Midbrain (tissue), 1 donor: ENCODE measurements around the gene CRELD2.

Experiments used
- DNase-seq: peaks from one replicate; lab custom pipeline; 2025; lab: John Stamatoyannopoulos, UW

The CRELD2 gene

DNA sequence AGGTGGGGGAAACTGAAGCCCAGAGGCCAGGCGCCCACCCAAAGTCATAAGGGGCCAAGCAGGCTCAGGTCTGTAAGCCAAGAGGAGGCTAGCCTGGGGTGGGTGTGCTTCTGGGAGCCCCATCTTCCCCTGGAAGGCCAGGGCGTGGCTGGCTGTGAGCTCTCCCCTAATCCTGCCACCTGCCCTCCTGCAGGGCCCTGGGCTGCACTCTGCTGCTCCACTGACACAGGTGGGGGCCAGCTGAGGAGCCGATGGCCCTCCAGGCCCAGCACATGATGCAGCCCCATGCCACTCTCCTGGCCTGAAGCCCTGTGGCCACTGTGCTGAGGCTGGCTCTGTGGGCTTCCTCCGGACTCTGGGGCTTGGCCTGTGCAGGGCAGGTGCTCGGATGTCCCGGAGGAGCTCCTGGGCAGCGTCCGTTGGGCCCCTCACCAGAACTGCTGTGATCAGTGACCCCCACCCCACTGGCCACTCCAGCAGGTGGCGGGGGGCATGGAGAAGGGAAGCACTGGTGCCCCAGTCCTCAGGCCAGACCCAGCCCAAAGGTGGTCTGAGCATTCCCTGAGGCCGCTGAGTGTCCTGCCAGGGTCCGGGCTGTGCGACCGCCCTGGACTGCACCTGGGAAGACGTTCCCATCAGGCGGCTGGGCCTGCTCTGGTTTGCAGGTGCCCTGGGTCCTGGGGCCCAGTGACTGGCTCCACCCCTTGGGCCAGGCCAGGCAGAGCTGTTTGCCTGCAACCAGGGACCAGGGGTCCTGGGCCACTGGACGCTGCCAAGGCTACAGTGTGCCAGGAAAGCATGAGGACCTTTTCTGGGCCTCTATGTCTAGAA lies 50.6 kb downstream of the CRELD2 start:
- DNase-seq, result no peak

DNA sequence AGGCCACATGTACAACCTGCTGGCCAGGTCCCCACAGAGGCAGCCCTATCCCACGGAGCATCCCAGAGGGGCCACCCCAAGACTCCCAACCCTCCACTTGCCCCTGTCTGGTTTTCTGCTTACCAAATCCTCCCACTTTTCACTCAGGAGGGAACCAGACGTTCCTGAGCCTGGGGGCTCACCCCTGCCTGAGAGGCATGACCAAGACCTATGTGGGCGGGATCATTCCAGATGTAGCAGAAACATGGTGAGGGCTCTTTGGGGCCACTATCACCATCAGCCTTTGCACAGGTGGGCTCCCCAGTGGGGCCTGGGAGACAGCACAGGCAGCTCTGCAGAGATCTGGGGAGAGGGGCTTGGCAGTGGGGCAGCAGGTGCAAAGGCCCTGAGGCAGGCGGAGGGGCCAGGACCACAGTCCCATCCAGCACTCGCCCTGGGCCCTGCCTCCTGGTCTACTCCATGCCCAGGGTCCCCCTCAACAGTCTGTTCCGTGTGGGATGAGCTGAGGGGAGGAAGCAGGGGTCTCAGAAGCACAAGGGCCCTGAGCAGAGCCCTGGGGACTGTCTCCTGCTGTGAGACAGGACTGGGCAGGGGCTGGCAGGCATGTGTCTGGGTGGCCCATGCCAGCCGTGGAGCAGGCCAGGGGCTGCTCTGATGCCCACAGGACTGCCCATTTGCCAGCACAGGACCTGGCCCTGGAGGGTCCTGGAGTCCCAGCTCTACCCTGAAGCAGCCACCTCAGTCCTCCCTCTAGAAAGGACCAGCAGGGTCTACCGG lies 51.5 kb downstream of the CRELD2 start:
- no peak for DNase-seq

DNA sequence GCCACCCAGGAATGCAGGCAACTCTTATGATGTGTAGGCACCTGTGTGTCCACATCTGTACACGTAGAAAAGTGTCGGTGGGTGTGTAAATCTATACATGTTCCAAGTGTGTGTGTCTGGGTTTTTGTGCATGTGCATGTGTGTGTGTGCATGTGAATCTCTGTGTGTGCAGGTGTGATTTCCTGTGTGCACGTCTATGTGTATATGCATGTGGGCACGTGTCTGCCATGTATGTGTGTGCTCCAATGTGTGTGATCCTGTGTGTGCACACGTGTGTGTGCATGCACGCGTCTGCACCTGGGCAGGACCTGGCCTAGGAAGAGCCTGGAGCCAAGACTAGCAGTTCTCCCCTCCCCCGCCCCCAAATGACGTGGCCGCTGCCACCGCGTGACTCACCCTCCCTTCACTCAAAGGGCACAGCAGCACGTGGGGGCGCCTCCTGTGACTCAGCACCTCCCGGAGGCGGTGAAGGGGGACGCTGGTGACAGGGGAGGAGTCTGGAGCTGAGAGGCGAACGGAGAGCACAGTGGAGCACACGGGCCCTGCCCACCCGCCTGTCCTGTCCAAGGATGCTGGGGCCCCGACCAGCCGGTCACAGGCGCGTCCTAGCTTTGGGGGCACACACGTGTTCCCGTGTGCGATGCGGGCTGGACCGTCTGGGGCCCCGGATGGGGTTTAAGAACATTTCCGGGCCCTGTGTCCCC lies 52.2 kb downstream of the CRELD2 start:
- peak; percentile 91 for DNase-seq

DNA sequence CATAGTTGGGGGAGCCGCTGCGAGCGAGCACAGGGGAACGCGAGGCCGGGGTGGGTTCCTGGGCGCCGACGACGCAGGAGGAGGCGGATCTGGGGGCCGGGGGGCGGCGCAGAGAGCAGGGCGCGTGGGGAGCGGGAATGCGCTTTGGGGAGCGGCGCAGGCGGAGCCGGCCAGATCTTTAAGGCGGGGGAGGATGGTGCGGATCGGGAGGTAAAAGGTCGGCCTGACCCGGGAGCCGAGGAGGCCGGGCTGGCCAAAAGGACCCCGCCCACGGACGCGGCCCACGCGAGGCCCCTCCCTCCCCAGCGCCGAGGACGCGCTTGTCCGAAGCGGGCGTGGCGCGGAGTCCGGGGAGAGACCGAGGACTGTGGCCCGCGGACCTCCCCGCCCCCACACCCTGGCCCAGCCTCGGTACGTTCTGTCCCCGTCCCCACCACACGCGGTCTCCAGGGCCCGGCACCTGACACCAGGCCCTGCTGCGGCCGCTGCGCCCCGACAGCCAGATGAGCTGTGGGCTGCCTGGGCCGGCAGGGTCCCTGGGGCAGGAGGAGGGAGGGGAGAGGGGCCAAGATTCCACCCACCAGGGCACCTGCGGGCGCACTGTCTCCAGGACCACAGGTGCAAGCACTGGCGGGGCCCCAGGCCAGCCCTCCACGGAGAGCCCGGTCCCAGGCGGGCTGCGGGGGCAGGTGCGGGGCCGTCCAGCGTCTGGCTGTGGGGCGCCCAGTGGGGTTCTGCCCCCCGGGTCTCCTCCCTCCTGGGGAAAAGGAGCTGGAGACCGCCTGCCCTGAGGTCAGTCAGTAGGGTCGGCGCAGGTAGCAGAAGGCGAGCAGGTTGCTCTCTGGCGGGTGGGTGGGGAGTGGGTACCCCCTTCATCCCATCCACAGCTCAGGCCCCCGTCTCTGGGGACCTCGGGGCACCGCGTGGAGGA lies 53.1 kb downstream of the CRELD2 start:
- DNase-seq, result peak; percentile 50

DNA sequence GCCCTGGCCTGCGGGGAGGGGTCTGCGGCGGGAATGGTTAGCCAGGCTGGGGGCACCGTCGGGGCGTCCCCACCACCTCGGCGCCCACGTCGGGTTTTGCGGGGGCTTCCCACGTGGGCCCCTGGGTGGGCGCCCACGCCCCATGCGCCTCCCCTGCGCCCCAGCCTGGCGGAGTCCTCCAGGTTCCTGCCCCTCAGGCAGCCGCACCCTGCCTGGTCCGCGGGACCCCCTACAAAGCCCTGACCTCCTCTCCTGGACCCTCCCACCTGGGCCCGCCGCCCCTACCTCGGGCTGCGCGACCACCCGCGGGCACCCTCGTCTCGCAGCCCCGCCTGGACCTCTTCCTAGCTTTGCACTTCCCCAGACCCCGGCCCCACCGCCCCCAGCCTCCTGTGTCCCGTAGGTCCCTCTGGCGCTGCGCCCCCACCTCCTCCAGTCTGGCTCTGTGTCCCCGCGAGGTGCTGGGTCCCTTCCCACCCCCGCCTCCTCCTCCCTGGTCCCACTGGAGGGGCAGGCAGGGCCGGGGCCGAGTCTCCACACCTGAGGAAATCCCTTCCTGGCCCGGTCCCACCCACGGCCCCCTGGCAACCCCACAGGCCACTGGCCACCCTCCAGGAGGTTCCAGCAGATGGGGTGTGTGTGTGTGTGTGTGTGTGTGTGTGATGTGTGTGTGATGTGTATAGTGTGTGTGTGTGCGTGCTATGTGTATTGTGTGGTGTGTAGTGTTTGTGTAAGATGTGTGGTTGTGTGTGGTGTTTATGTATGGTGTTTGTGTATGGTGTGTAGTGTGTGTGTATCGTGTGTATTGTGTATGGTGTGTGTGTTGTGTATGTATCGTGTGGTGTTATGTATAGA lies 54.0 kb downstream of the CRELD2 start:
- DNase-seq, result no peak

DNA sequence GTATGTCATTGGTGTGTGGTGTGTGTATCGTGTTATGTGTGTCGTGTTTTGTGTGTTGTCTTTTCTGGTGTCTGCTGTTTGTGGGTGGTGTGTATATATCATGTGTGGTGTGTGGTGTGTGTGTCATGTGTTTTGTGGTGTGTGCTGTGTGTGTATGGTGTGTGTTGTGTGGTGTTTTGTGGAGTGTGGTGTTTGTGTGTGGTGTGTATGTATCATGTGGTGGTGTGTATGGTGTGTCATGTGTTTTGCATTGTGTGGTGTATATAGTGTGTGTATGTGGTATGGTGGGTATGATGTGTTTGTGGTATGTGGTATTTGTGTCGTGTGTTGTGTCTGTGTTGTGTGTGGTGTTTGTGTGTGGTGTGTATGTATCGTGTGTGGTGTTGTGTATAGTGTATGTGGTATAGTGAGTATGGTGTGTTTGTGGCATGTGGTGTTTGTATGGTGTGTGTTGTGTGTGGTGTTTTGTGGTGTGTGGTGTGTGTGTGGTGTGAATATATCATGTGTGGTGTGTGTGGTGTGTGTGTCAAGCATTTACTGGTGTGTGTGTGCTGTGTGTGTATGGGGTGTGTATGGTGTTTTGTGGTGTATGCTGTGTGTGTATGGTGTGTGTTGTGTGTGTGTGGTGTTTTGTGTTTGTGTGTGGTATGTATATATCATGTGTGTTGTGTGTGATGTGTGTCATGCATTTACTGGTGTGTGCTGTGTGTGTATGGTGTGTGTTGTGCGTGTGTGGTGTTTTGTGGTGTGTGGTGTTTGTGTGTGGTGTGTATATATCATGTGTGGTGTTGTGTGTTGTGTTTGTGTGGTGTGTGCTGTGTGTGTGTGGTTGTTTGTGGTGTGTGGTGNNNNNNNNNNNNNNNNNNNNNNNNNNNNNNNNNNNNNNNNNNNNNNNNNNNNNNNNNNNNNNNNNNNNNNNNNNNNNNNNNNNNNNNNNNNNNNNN lies 54.9 kb downstream of the CRELD2 start:
- DNase-seq, result no peak

DNA sequence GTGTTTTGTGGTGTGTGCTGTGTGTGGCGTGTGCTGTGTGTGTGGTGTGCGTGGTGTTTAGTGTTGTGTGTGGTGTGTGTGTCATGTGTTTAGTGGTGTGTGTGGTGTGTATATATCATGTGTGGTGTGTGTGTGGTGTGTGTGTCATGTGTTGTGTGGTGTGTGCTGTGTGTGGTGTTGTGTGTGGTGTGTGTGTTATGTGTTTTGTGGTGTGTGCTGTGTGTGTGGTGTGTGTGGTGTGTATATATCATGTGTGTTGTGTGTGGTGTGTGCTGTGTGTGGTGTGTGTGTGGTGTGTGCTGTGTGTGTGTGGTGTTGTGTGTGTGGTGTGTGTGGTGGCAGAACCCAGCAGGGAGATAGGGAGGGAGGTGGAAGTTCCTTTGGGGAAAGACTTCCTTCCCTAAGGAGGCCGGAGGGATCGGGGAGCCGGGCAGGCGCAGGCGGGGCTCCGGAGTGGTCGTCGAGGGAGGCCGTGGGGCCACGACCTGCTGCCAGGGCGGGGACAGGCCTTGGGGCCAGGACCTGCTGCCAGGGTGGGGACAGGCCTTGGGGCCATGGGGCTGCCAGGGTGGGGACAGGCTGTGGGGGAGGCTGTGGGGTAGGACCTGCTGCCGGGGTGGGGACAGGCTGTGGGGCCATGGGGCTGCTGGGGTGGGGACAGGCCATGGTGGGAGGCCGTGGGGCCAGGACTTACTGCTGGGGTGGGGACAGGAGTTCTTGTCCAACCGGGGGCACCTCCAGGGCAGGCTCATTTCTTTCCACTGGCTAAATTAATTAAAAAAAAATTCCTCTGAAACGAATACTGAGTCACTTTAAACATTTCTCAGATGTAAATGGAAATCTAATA lies 57.3 kb downstream of the CRELD2 start:
- DNase-seq, result no peak

DNA sequence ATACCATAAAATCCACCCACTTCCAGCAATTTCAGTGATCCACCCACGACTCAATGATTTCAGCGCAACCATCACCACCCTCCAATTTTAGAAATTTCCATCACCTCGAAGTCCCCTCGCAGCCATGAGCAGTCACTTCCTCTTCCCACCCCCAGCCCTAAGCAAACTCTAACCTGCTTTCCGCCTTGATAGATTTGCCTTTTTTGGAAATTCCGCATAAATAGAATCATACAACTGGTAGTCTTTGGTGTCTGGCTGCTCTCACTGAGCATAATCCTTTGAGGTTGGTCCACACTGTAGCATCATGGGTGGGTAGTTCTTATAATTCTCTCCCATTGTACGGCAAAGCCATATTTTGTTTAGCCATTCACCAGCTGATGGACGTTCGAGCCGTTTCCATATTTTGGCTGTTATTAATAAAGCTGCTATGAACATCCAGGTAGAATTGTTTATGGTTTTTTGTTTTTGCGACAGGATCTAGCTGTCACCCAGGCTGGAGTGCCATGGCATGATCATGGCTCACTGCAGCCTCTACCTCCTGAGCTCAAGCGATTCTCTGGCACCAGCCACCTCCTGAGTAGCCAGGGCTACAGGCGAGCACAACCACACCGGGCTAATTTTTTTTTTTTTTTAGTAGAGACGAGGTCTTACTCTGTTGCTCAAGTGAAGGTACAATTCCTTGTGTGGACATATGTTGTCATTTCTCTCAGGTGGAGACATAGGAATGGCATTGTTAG lies 58.2 kb downstream of the CRELD2 start:
- no peak for DNase-seq
